Calu3 (cell line): ENCODE results near the gene CAMK1D. TPM values are rescaled to one million over a fixed set of nuclear protein-coding genes. Genes with fewer than 3 reads are reported as not detected.

Experiments used
- BruUV-seq: library from RNA; stranded (reverse); fragments of 400-500 nt; replicated peaks from 2 replicates; lab custom pipeline; 2021; lab: Mats Ljungman, UMichigan
- CTCF ChIA-PET: fragments of 300-600 bp; sonication (Branson Sonifier 250); formaldehyde crosslinking; loops from one replicate; lab custom pipeline; 2022; ENCODE audit warnings: antibody characterized with exemption; lab: Charles Lee
- DNase-seq: peaks from one replicate; pipeline ENCODE4 v3.0.0; 2022
- H3K27ac Mint-ChIP-seq: one replicate; pipeline ENCODE4 v1.8.0; 2022; ENCODE audit warnings: mixed read lengths; ENCODE audit not compliant: unreplicated experiment
- H3K27me3 Mint-ChIP-seq: one replicate; pipeline ENCODE4 v1.8.0; 2022; ENCODE audit warnings: mixed read lengths; ENCODE audit not compliant: unreplicated experiment
- H3K36me3 Mint-ChIP-seq: one replicate; pipeline ENCODE4 v1.8.0; 2022; ENCODE audit warnings: mild to moderate bottlenecking, moderate library complexity, mixed read lengths; ENCODE audit not compliant: insufficient read depth, unreplicated experiment
- H3K4me1 Mint-ChIP-seq: one replicate; pipeline ENCODE4 v1.8.0; 2022; ENCODE audit warnings: mild to moderate bottlenecking, low read depth, mixed read lengths; ENCODE audit not compliant: unreplicated experiment
- H3K4me3 Mint-ChIP-seq: one replicate; pipeline ENCODE4 v1.8.0; 2022; ENCODE audit warnings: mild to moderate bottlenecking, low read depth, moderate library complexity, mixed read lengths; ENCODE audit not compliant: unreplicated experiment
- H3K9me3 Mint-ChIP-seq: one replicate; pipeline ENCODE4 v1.8.0; 2022; ENCODE audit warnings: low read depth, mixed read lengths; ENCODE audit not compliant: unreplicated experiment
- CTCF ChIP-seq: fragments of 200-600 bp; IDR thresholded peaks from one replicate; pipeline ENCODE4 v1.8.0; 2022; ENCODE audit warnings: antibody characterized with exemption; ENCODE audit not compliant: unreplicated experiment
- intact Hi-C: fragments of 100-400 bp; cut with micrococcal nuclease; formaldehyde crosslinking; loops from one replicate; pipeline ENCODE4 v1.10.0; 2022; ENCODE audit not compliant: unreplicated experiment
- total RNA-seq: library from RNA; stranded (reverse); gene quantifications from 2 replicates; pipeline ENCODE4 v1.2.3, GENCODE V29; 2022

Gene CAMK1D
- total RNA-seq, 1 experiment from 2014 or later: 2.6 TPM

GRCh38 chr10:12391206-12391605 lies 41.9 kb downstream of the CAMK1D start:
- CTCF ChIA-PET: interaction anchor here (0.6 kb wide), 2 partner anchors 266 to 644 kb away, joined by 3 to 4 read pairs; no protein-coding TSS in a partner anchor
- no TSS peak for BruUV-seq
- Mint-ChIP-seq H3K36me3 (no peaks in the 10 kb centered on the region), H3K9me3 (no peaks in the 10 kb centered on the region), H3K4me1 (peaks cover 9% of the 10 kb centered on the region), H3K27me3 (peaks cover 80% of the 10 kb centered on the region), H3K4me3 (no peak overlapping the region), H3K27ac (no peak overlapping the region)
- intact Hi-C loops: no loop called here
- no peak for TF ChIP-seq CTCF
- no peak for DNase-seq

- DNase-seq: no peak
- BruUV-seq: no TSS peak
- Mint-ChIP-seq H3K27me3 (peaks cover 91% of the 10 kb centered on the region), H3K36me3 (no peaks in the 10 kb centered on the region), H3K4me1 (peaks cover 9% of the 10 kb centered on the region), H3K4me3 (no peak overlapping the region), H3K9me3 (no peaks in the 10 kb centered on the region), H3K27ac (no peak overlapping the region)
- CTCF ChIA-PET: no interaction called here
- TF ChIP-seq CTCF: no peak
- intact Hi-C loops: no loop called here
Measured at GRCh38 chr10:12393831-12394230, 44.5 kb downstream of the CAMK1D start.

- no peak for DNase-seq
- Mint-ChIP-seq H3K4me1 (peaks cover 3% of the 10 kb centered on the region), H3K27me3 (peaks cover 91% of the 10 kb centered on the region), H3K36me3 (no peaks in the 10 kb centered on the region), H3K27ac (no peak overlapping the region), H3K4me3 (no peak overlapping the region), H3K9me3 (no peaks in the 10 kb centered on the region)
- CTCF ChIA-PET: no interaction called here
- BruUV-seq: no TSS peak
- intact Hi-C loops: no loop called here
- TF ChIP-seq CTCF: no peak
Measured at GRCh38 chr10:12394241-12395033, 45.1 kb downstream of the CAMK1D start.

- peaks cover 84% of the 10 kb centered on the region for H3K27me3 Mint-ChIP-seq
- no peaks in the 10 kb centered on the region for H3K4me1 Mint-ChIP-seq
- intact Hi-C loops: no loop called here
- no peak overlapping the region for H3K27ac Mint-ChIP-seq
- no peaks in the 10 kb centered on the region for H3K36me3 Mint-ChIP-seq
- H3K4me3 Mint-ChIP-seq: no peak overlapping the region
- no TSS peak for BruUV-seq
- DNase-seq: no peak
- TF ChIP-seq CTCF: no peak
- no peaks in the 10 kb centered on the region for H3K9me3 Mint-ChIP-seq
- CTCF ChIA-PET: interaction anchor here (0.7 kb wide), 1 partner anchor 8 kb away, joined by 3 read pairs; no protein-coding TSS in a partner anchor
Measured at GRCh38 chr10:12396093-12396492, 46.7 kb downstream of the CAMK1D start.
